NCI-H1105 (cell line): Measurements from ENCODE around the gene KRTAP19-4.
A peak's percentile ranks its signal among the peaks of the same experiment; 100 is the strongest.

Experiments used
- DNase-seq: peaks from one replicate; lab custom pipeline; 2025; lab: John Stamatoyannopoulos, UW

Gene KRTAP19-4

GRCh38 chr21:30497065-30497464 is at the start of gene KRTAP19-4:
KRTAP19-4 (minus strand) TSS chr21:30497165; CDS start chr21:30497110, 55 bp downstream.
- no peak for DNase-seq

GRCh38 chr21:30541764-30542163 is 44.8 kb upstream of the KRTAP19-4 start, which contains the start of gene KRTAP19-6:
KRTAP19-6 (minus strand) TSS chr21:30541864; CDS start chr21:30541833, 31 bp downstream.
- DNase-seq, result no peak

DNA sequence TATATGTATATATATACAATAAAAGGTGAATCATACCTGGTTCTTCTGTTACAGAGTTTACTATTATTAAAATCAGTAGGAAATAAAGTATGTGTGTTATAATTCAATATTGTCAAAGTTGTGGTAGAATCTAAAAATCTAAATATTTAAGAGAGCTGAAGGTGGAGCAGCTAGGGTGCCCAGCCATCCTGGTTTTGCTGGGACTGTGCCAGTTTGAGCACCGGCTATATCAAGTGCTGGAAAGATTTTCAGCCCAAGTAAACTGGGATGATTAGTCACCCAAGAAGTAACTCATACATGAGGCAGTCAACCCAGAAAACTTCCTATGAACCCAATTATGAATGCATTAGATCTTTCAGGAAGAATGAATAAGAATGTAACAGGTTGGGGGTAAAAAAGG is 21.9 kb upstream of the KRTAP19-4 start:
- DNase-seq, result no peak

GRCh38 chr21:30515681-30516080 is 18.7 kb upstream of the KRTAP19-4 start:
- DNase-seq, result no peak

DNA sequence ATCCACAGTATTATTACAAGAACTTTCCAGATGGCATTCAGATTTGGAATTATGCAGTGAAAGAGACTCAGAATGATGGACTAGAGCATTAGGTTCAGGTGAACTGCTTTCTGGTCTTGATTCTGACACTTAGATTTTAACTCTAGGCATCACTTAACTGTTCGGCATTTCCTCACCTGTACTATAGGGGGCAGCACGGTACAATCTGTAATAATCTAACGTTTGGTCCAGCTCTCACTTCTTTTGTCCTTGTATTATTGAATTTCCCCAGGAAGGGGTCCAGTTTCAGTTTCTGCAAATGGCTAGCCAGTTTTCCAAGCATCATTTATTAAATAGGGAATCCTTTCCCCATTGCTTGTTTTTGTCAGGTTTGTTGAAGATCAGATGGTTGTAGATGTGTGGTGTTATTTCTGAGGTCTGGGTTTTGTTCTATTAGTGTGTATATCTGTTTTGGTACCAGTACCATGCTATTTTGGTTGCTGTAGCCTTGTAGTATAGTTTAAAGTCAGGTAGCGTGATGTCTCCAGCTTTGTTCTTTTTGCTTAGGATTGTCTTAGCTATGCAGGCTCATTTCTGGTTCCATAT is 8.7 kb upstream of the KRTAP19-4 start:
- DNase-seq, result peak; percentile 5

DNA sequence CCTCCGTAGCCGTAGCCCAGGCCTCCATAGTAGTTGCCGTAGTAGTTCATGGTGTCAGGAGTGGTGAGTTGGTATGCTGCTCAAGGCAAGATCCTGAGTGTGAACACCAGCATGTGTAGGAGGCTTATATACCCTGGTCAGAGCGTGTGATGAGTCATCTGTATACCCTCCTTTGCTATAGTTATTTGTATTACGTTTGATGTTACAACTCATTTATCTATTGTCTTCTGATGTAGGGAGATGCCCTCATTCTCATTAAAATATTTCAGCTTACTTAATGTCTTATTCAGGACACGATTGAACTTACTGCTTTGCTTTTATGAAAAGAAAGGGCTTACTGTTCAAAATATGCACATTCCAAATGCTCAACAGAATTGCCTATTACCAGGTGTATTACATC is 5.1 kb upstream of the KRTAP19-4 start, which contains the start of gene KRTAP19-5:
Gene KRTAP19-5 (minus strand): TSS at position 101 of the 400 bp plus-strand sequence. CDS start 51 bp downstream, at position 50.
- DNase-seq, result no peak

DNA sequence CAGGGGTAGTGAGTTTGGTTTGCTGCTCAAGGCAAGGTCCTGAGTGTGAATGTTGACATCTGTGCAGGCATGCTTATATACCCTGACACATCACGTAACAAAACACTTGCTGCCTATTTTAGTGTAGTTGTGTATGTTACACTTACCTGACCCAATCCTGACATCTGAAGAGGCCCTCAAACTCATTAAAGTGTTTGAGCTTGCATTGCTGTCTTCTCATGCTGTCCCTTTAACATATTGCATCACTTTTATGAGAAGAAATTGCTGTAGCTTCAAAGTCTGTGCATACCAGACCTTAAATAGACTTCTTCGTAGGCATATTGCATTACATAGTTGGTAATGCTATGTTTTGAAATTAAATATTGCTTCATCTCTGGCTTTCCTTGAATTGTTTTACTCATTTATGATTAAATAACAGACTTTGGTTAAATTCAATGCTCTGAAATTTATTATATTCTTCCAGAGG is 5.0 kb downstream of the KRTAP19-4 start, which contains the start of gene KRTAP19-3:
Gene KRTAP19-3 (minus strand): TSS at position 51 of the 466 bp plus-strand sequence. CDS start 56 bp downstream, outside the sequence.
- no peak for DNase-seq

- no peak for DNase-seq
Observed at GRCh38 chr21:30487336-30487735, 9.6 kb downstream of the KRTAP19-4 start, which contains the start of gene KRTAP19-2. KRTAP19-2 (minus strand) TSS chr21:30487436; CDS start chr21:30487348, 88 bp downstream.

DNA sequence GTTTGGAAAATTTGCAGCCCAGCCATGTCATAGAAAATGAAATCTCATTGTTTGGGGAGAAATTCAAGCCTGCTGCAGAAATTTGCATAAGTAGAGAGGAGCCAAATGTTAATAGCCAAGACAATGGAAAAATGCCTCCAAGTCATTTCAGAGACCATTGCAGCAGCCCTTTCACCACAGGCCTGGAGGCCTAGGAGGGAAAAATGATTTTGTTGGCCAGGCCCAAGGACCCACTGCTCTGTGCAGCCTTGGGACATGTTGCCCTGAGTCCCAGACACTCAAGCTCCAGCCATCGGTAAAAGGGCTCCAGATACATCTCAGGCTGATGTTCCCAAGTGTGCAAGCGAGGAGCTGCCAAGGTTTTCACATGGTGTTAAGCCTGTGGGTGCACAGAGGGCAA is 10.8 kb downstream of the KRTAP19-4 start:
- no peak for DNase-seq

DNA sequence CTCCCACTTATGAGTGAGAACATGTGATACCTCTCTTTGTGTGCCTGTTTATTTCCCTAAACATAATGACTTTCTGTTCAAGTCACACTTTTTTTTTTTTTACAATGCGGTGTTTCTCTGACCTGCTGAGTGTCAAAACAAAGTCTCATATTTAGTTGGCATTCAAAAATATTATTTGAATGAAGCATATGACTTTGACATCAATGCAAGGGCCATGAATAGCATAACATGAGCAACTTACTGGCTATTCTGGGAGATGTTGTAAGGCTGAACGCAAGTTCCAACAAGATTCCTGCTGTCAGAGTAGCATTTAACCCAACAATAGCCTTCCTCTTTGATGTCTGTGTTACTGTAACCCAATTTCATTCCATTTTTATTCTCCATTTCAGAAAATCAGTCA is 14.8 kb downstream of the KRTAP19-4 start:
- DNase-seq, result no peak

DNA sequence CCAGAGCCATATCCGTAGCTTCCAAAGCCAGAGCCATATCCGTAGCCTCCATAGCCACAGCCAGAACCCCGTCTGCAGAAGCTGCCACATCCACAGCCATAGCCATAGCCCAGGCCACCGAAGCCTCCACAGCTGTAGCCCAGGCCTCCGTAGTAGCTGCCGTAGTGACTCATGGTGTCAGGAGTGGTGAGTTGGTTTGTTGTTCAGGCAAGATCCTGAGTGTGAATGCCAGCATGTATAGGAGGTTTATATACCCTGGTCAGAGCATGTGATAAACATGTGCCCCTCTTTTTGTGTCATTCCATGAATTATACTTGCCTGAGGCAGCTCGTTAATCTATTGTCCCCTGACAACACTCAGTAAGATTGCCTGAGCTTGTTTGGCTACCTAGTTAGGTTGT is 16.8 kb downstream of the KRTAP19-4 start, which contains the start of gene KRTAP19-1:
Gene KRTAP19-1 (minus strand): TSS at position 223 of the 400 bp plus-strand sequence. CDS start 50 bp downstream, at position 173.
- DNase-seq, result no peak

GRCh38 chr21:30479259-30479658 is 17.7 kb downstream of the KRTAP19-4 start:
- no peak for DNase-seq

- no peak for DNase-seq
Observed at GRCh38 chr21:30478004-30478403, 19.0 kb downstream of the KRTAP19-4 start.

DNA sequence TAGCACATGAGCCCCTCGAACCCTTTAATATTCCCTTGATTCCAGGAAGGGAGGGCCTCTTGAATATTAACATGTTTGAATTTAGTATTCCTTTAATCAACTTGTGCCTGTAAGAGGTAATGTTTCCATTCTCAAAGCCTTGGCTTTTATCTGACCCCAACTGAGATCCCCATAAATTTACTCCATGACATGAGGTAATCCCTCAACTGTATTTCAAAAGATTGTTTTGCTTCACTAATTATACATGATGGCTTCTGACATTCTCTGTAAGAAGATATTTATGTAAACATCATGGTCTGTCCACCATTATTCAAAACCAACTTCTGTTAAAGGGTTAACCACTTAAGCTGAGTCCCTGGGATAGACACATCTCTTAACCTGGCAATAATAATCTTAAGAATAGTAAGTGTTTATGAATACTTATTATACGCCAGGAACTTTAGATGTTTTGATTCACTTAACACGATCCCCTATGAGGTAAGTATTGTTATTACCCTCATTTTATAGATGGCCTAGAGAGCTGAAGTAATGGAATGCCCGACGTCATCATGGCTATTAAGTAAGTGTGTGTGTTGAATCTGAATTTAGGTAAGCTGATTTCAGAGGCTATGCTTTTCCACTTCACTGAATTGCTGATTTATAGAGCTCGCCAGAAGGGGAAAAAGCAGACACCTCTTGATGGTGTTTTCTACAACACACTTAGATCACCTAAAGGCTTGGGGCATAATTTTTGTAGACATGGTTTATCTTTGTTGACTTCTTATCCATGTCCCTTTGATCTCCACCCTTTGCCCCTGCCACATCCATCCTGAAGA is 27.9 kb downstream of the KRTAP19-4 start:
- DNase-seq, result no peak

DNA sequence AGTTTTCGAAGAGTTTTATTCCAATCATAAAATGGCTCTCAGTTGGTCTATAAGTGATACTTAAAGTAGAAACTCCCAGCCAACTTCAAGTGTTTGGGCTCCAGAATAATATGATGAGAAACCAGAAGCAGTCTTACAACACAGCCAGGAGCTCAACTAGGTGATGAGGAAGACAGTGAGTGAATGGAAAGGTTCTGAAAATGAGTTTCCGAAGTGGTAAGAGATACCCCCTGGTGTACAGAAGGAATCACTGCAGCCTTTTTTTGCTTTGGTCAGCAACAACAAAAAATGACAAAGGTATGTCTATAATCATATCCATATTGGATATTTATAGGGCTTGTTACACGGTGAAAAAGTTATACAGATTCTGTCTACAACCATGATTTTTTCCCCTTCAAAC is 33.3 kb downstream of the KRTAP19-4 start:
- DNase-seq, result no peak

- DNase-seq, result no peak
Observed at GRCh38 chr21:30448514-30448913, 48.5 kb downstream of the KRTAP19-4 start.

GRCh38 chr21:30447056-30447455 is 49.9 kb downstream of the KRTAP19-4 start:
- no peak for DNase-seq
